ENCODE results near the gene RIPOR1. TPM values are rescaled to one million over a fixed set of nuclear protein-coding genes. Genes with fewer than 3 reads are reported as not detected.

The RIPOR1 gene
- total RNA-seq, 1 donor from 2014 or later = 116 TPM

DNA sequence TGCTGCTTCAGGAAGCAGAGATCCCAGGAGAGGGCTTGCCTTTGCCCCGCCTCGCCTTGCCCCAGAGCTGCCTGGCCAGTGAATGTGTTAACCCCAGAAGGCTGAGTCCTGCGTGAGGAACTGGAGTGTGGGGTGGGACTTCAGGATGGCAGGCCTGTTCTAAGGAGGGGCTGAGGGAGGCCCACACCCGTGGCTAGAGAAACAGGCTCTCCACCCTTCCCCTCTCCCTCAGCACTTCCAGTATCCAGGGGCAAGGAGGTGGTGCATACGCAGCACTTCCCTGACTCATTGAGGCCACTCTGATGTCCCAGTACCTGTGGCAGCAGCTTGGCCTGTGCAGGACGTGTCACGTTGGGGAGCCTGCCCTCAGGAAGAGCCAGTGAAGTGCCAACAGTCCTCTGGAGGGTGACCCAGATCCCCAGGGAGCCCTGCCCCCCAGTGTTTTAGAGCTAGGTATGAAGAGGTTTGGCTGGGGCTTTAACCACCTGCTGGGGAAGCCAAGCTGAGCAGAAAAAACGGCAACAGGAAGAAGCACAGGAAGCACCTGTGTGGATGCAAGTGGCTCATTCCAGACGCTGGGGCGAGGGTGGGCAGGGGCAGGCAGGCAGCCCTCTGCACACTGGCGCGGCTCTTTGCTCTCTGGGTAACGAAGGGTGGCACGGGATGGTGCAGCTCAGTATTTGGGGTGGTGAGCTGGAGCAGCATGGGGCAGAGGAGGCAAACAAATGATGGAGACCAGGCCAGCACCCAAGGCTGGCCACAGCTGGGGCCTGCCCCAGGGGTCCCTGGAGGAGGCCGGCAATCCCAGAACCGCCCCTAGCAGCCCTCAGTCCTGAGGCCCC is 19.0 kb downstream of the RIPOR1 start:
- Mint-ChIP-seq H3K27me3 (ENCODE audit: low read depth, unreplicated experiment) (no peaks in the 10 kb centered on the region), H3K4me1 (ENCODE audit: low read depth, unreplicated experiment) (peaks cover 9% of the 10 kb centered on the region), H3K9me3 (ENCODE audit: unreplicated experiment) (peaks cover 1% of the 10 kb centered on the region), H3K4me3 (ENCODE audit: unreplicated experiment) (no peak overlapping the region), H3K27ac (ENCODE audit: unreplicated experiment) (no peak overlapping the region), H3K36me3 (ENCODE audit: low read depth, unreplicated experiment) (peaks cover 6% of the 10 kb centered on the region)
- H4K20me1 ChIP-seq (ENCODE audit: insufficient read depth, low read length) = peaks cover 80% of the 10 kb centered on the region
- H3K4me2 ChIP-seq (ENCODE audit: low read length) = no peak overlapping the region
- DNase-seq (ENCODE audit: low read depth) = no peak
- FAIRE-seq = no peak
- H3K9ac ChIP-seq (ENCODE audit: low read length) = no peak overlapping the region
- TF ChIP-seq, protein P1, sequence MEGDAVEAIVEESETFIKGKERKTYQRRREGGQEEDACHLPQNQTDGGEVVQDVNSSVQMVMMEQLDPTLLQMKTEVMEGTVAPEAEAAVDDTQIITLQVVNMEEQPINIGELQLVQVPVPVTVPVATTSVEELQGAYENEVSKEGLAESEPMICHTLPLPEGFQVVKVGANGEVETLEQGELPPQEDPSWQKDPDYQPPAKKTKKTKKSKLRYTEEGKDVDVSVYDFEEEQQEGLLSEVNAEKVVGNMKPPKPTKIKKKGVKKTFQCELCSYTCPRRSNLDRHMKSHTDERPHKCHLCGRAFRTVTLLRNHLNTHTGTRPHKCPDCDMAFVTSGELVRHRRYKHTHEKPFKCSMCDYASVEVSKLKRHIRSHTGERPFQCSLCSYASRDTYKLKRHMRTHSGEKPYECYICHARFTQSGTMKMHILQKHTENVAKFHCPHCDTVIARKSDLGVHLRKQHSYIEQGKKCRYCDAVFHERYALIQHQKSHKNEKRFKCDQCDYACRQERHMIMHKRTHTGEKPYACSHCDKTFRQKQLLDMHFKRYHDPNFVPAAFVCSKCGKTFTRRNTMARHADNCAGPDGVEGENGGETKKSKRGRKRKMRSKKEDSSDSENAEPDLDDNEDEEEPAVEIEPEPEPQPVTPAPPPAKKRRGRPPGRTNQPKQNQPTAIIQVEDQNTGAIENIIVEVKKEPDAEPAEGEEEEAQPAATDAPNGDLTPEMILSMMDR (IDR thresholded peaks at IDR 0.05; ENCODE audit: insufficient read depth, low read depth, low read length) = no peak
- no peak overlapping the region for H3K4me3 ChIP-seq (ENCODE audit: insufficient read depth, low read depth, low read length)
- H3K36me3 ChIP-seq (ENCODE audit: insufficient read depth, low read length) = peaks cover 11% of the 10 kb centered on the region
- no peak overlapping the region for H2AFZ ChIP-seq (ENCODE audit: low read depth, low read length)
- no peaks in the 10 kb centered on the region for H3K9me3 ChIP-seq (ENCODE audit: insufficient read depth, low read depth, low read length)
- no peaks in the 10 kb centered on the region for H3K27me3 ChIP-seq (ENCODE audit: insufficient read depth, low read length)
- no peaks in the 10 kb centered on the region for H3K4me1 ChIP-seq (ENCODE audit: insufficient read depth, low read length)
- H3K27ac ChIP-seq (ENCODE audit: low read depth, low read length) = no peak overlapping the region
- H3K79me2 ChIP-seq (ENCODE audit: insufficient read depth, low read length) = peaks cover 12% of the 10 kb centered on the region

DNA sequence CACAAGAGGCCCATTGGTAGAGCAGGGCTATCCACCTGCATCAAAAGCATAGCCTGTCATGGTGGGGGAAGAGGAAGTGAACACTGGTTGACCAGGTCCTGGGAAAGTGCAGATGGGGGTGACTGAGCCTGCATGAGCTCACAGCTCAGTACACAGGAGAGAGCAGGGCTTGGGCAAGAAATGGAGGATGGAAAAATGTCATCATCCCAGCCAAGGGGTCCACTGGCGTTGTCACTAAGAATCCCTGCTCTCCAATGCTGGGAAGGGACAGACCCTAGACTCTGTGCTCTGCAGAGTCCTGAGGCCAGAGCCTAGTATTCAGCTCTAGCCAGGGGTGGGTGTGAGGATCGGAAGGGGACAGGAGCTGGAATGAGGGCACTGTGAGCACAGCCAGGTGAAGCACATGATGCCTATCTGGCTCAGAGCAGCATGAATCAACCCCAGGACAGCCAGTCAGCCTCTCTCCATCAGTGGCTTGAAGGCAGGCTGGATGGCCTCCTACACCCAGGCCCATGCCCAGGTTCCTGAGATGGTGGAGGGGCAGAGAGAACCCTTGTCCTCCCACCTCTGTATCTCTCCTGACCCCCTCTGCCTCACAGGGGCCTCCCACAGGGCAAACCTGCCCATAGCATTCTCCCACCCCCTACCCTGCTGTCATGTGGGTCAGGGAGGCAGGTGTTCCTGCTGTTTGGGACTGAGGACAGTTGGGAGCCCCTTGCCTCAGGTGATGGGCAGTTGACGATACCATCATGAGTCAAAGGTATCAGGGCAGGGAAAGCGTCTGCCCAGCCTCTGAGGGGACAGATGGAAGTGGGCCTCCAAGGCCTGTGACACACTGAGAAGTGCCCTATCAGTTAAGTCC is 19.9 kb downstream of the RIPOR1 start:
- Histone ChIP-seq H3K79me2 (ENCODE audit: insufficient read depth, low read length) (peaks cover 11% of the 10 kb centered on the region), H2AFZ (ENCODE audit: low read depth, low read length) (no peak overlapping the region), H3K4me1 (ENCODE audit: insufficient read depth, low read length) (no peaks in the 10 kb centered on the region), H3K9me3 (ENCODE audit: insufficient read depth, low read depth, low read length) (no peaks in the 10 kb centered on the region), H3K4me2 (ENCODE audit: low read length) (no peak overlapping the region), H3K27me3 (ENCODE audit: insufficient read depth, low read length) (no peaks in the 10 kb centered on the region), H4K20me1 (ENCODE audit: insufficient read depth, low read length) (peaks cover 78% of the 10 kb centered on the region), H3K27ac (ENCODE audit: low read depth, low read length) (no peak overlapping the region), H3K9ac (ENCODE audit: low read length) (no peak overlapping the region), H3K36me3 (ENCODE audit: insufficient read depth, low read length) (peaks cover 11% of the 10 kb centered on the region), H3K4me3 (ENCODE audit: insufficient read depth, low read depth, low read length) (no peak overlapping the region)
- TF ChIP-seq, protein P1 (IDR thresholded peaks at IDR 0.05; ENCODE audit: insufficient read depth, low read depth, low read length) = no peak
- no peak for TF ChIP-seq EZH2 (IDR thresholded peaks at IDR 0.05; ENCODE audit: insufficient read depth, low read length)
- Mint-ChIP-seq H3K36me3 (ENCODE audit: low read depth, unreplicated experiment) (peaks cover 6% of the 10 kb centered on the region), H3K9me3 (ENCODE audit: unreplicated experiment) (no peaks in the 10 kb centered on the region), H3K4me1 (ENCODE audit: low read depth, unreplicated experiment) (peaks cover 9% of the 10 kb centered on the region), H3K27me3 (ENCODE audit: low read depth, unreplicated experiment) (no peaks in the 10 kb centered on the region), H3K27ac (ENCODE audit: unreplicated experiment) (no peak overlapping the region), H3K4me3 (ENCODE audit: unreplicated experiment) (no peak overlapping the region)
- FAIRE-seq = no peak
- no peak for DNase-seq (ENCODE audit: low read depth)
